ENCODE data around the gene EPB41L5. TPM values are rescaled to one million over a fixed set of nuclear protein-coding genes. Genes with fewer than 3 reads are reported as not detected.

EPB41L5 gene
- total RNA-seq, 1 experiment from 2014 or later: 83.0 TPM

- TF ChIP-seq CTCF (IDR thresholded peaks at IDR 0.05; ENCODE audit: insufficient read depth in 1 of 2, low read depth in 1 of 2, low read length in 1 of 2, severe bottlenecking in 1 of 2, unreplicated experiment in 1 of 2): no peak
- no peaks in the 10 kb centered on the region for H3K27me3 ChIP-seq (replicated peaks; ENCODE audit: control insufficient read depth, insufficient read depth, low read length)
- H3K9me3 Mint-ChIP-seq (ENCODE audit: unreplicated experiment): peaks cover 37% of the 10 kb centered on the region
- BruUV-seq (replicated peaks): no TSS peak
- H3K9me3 ChIP-seq: peaks cover 16% of the 10 kb centered on the region
- DNase-seq: peak in 1 of 2 experiments; percentile 41
- H3K27me3 Mint-ChIP-seq (ENCODE audit: insufficient read depth, unreplicated experiment): no peaks in the 10 kb centered on the region
- H3K4me1 Mint-ChIP-seq (ENCODE audit: low read depth, unreplicated experiment): peaks cover 24% of the 10 kb centered on the region
- intact Hi-C loops (cut with micrococcal nuclease; ENCODE audit: unreplicated experiment): loop anchor here (1.0 kb wide), 2 partner anchors 15 to 39 kb away; partner anchors contain the start of gene EPB41L5
- peak overlapping the region; percentile 69 for H3K27ac Mint-ChIP-seq (ENCODE audit: unreplicated experiment)
- H3K4me1 ChIP-seq: peaks cover 26% of the 10 kb centered on the region
- POLR2A ChIA-PET: no interaction called here
- H3K36me3 Mint-ChIP-seq (ENCODE audit: insufficient read depth, unreplicated experiment): peaks cover 81% of the 10 kb centered on the region
- no peak overlapping the region for H3K4me3 ChIP-seq (ENCODE audit: low read depth, low read length)
- peak overlapping the region; percentile 47 for H3K4me3 Mint-ChIP-seq (ENCODE audit: unreplicated experiment)
- CTCF ChIA-PET: interaction anchor here (0.9 kb wide), 1 partner anchor 22 kb away, joined by 7 read pairs; no protein-coding TSS in a partner anchor
- H3K36me3 ChIP-seq (ENCODE audit: control insufficient read depth, insufficient read depth, low read length): 0 out of 2 replicates have a peak, but pooled peaks cover 2% of the 10 kb centered on the region
Observed at GRCh38 chr2:120052597-120052996, 39.7 kb downstream of the EPB41L5 start.

- Mint-ChIP-seq H3K27me3 (ENCODE audit: insufficient read depth, unreplicated experiment) (no peaks in the 10 kb centered on the region), H3K4me3 (ENCODE audit: unreplicated experiment) (no peak overlapping the region), H3K27ac (ENCODE audit: unreplicated experiment) (peak overlapping the region; percentile 69), H3K9me3 (ENCODE audit: unreplicated experiment) (peaks cover 28% of the 10 kb centered on the region), H3K36me3 (ENCODE audit: insufficient read depth, unreplicated experiment) (peaks cover 70% of the 10 kb centered on the region), H3K4me1 (ENCODE audit: low read depth, unreplicated experiment) (peaks cover 24% of the 10 kb centered on the region)
- no peak overlapping the region for H3K4me3 ChIP-seq (ENCODE audit: low read depth, low read length)
- no peak for DNase-seq
- BruUV-seq (replicated peaks): no TSS peak
- H3K4me1 ChIP-seq: peaks cover 26% of the 10 kb centered on the region
- TF ChIP-seq CTCF (IDR thresholded peaks at IDR 0.05; ENCODE audit: insufficient read depth in 1 of 2, low read depth in 1 of 2, low read length in 1 of 2, severe bottlenecking in 1 of 2, unreplicated experiment in 1 of 2): no peak
- no peaks in the 10 kb centered on the region for H3K27me3 ChIP-seq (replicated peaks; ENCODE audit: control insufficient read depth, insufficient read depth, low read length)
- ChIA-PET POLR2A (no interaction called here), CTCF (no interaction called here)
- peaks cover 16% of the 10 kb centered on the region for H3K9me3 ChIP-seq
- intact Hi-C loops (cut with micrococcal nuclease; ENCODE audit: unreplicated experiment): no loop called here
- H3K36me3 ChIP-seq (ENCODE audit: control insufficient read depth, insufficient read depth, low read length): 0 out of 2 replicates have a peak, but pooled peaks cover 2% of the 10 kb centered on the region
Observed at GRCh38 chr2:120053891-120054290, 41.0 kb downstream of the EPB41L5 start.

- no peak for DNase-seq
Observed at GRCh38 chr2:120059483-120059882, 46.6 kb downstream of the EPB41L5 start.

More at GRCh38 chr2:120059483-120059882, 46.6 kb downstream of the EPB41L5 start:
- intact Hi-C loops (cut with micrococcal nuclease; ENCODE audit: unreplicated experiment): no loop called here
- Mint-ChIP-seq H3K4me3 (ENCODE audit: unreplicated experiment) (no peak overlapping the region), H3K27me3 (ENCODE audit: insufficient read depth, unreplicated experiment) (no peaks in the 10 kb centered on the region), H3K36me3 (ENCODE audit: insufficient read depth, unreplicated experiment) (peaks cover 30% of the 10 kb centered on the region), H3K4me1 (ENCODE audit: low read depth, unreplicated experiment) (peaks cover 27% of the 10 kb centered on the region), H3K27ac (ENCODE audit: unreplicated experiment) (no peak overlapping the region), H3K9me3 (ENCODE audit: unreplicated experiment) (peaks cover 10% of the 10 kb centered on the region)
- ChIA-PET POLR2A (interaction anchor here (0.7 kb wide), 1 partner anchor 1675 kb away, joined by 3 read pairs; no protein-coding TSS in a partner anchor), CTCF (no interaction called here)
- no peak for TF ChIP-seq CTCF (IDR thresholded peaks at IDR 0.05; ENCODE audit: insufficient read depth in 1 of 2, low read depth in 1 of 2, low read length in 1 of 2, severe bottlenecking in 1 of 2, unreplicated experiment in 1 of 2)
- 0 out of 2 replicates have a peak, but pooled peaks cover 2% of the 10 kb centered on the region for H3K36me3 ChIP-seq (ENCODE audit: control insufficient read depth, insufficient read depth, low read length)
- BruUV-seq (replicated peaks): no TSS peak
- H3K4me1 ChIP-seq: peaks cover 23% of the 10 kb centered on the region
- H3K4me3 ChIP-seq (ENCODE audit: low read depth, low read length): no peak overlapping the region
- H3K27me3 ChIP-seq (replicated peaks; ENCODE audit: control insufficient read depth, insufficient read depth, low read length): no peaks in the 10 kb centered on the region
- H3K9me3 ChIP-seq: peaks cover 5% of the 10 kb centered on the region
